GM23338 (cell line): Measurements from ENCODE around the gene NEURL1B.

Source experiments
- CREB1 ChIP-seq: fragments of 250-450 bp; sonication (Bioruptor Pico); IDR thresholded peaks from 2 replicates; pipeline ENCODE4 v1.5.0; 2020; ENCODE audit warnings: low read depth, mild to moderate bottlenecking, moderate library complexity
- CTCF ChIP-seq, 2 experiments: fragments of 200-600 bp in 1 of 2; sonication (generic) in 1 of 2; conservative IDR thresholded peaks; 2 replicates each; pipeline versions ENCODE4 v1.5.1 to v1.6.1; 2016 to 2017; ENCODE audit warnings: antibody characterized with exemption in 2 of 2, low read depth in 2 of 2, mild to moderate bottlenecking in 2 of 2, moderate library complexity in 1 of 2
- EZH2 ChIP-seq: fragments of 200-600 bp; sonication (generic); IDR thresholded peaks from one replicate; pipeline ENCODE4 v1.8.0; 2017; ENCODE audit warnings: antibody characterized with exemption, mild to moderate bottlenecking, low read depth; ENCODE audit not compliant: unreplicated experiment
- EZH2phosphoT487 ChIP-seq: fragments of 200-600 bp; sonication (generic); IDR thresholded peaks from one replicate; pipeline ENCODE4 v1.8.1; 2018; ENCODE audit warnings: antibody characterized with exemption; ENCODE audit not compliant: unreplicated experiment
- JUNB ChIP-seq: IDR thresholded peaks from one replicate; pipeline ENCODE4 v1.6.1; 2016; ENCODE audit warnings: antibody characterized with exemption; ENCODE audit not compliant: unreplicated experiment
- POLR2AphosphoS5 ChIP-seq: IDR thresholded peaks from 2 replicates; pipeline ENCODE4 v1.6.1; 2016; ENCODE audit warnings: antibody characterized with exemption, low read depth
- REST ChIP-seq: IDR thresholded peaks from one replicate; pipeline ENCODE4 v1.6.1; 2018; ENCODE audit warnings: antibody characterized with exemption; ENCODE audit not compliant: unreplicated experiment
- ZNF331 ChIP-seq: fragments of 250-450 bp; sonication (Bioruptor Pico); IDR thresholded peaks from 2 replicates; pipeline ENCODE4 v1.5.0; 2020; ENCODE audit warnings: low read depth, mild to moderate bottlenecking, moderate library complexity
- TF ChIP-seq, protein P1 (sequence below): fragments of 250-450 bp; sonication (Bioruptor Pico); IDR thresholded peaks from 2 replicates; pipeline ENCODE4 v1.5.0; 2020; ENCODE audit warnings: mild to moderate bottlenecking, moderate library complexity

DNA sequence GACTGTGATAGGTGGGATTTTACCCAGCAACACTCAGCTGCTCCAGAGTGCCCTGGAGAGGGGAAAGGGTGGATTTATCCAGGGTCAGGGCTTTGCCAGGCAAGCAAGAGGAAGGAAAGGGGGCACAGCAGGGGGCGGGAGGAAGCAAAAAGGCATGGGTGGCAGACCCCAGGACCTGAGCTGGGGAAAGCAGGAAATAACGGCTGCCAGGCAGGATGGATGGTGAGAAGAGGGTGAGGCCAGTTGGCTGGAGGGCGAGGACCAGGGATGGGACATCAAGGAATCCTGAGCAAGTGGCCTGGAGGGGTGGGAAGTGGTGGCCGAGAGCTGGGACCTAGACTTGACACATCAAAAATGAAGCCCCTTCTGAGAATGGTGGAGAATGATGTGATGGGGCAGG lies 65.7 kb downstream of the NEURL1B start:
- TF ChIP-seq CTCF (conservative IDR thresholded peaks at IDR 0.05; ENCODE audit: low read depth in 2 of 2): no peak
- no peak for TF ChIP-seq POLR2AphosphoS5
- no peak for TF ChIP-seq EZH2
- TF ChIP-seq JUNB: no peak
- TF ChIP-seq CREB1: no peak
- no peak for TF ChIP-seq ZNF331
- no peak for TF ChIP-seq EZH2phosphoT487
- TF ChIP-seq REST: no peak
- TF ChIP-seq, protein P1, sequence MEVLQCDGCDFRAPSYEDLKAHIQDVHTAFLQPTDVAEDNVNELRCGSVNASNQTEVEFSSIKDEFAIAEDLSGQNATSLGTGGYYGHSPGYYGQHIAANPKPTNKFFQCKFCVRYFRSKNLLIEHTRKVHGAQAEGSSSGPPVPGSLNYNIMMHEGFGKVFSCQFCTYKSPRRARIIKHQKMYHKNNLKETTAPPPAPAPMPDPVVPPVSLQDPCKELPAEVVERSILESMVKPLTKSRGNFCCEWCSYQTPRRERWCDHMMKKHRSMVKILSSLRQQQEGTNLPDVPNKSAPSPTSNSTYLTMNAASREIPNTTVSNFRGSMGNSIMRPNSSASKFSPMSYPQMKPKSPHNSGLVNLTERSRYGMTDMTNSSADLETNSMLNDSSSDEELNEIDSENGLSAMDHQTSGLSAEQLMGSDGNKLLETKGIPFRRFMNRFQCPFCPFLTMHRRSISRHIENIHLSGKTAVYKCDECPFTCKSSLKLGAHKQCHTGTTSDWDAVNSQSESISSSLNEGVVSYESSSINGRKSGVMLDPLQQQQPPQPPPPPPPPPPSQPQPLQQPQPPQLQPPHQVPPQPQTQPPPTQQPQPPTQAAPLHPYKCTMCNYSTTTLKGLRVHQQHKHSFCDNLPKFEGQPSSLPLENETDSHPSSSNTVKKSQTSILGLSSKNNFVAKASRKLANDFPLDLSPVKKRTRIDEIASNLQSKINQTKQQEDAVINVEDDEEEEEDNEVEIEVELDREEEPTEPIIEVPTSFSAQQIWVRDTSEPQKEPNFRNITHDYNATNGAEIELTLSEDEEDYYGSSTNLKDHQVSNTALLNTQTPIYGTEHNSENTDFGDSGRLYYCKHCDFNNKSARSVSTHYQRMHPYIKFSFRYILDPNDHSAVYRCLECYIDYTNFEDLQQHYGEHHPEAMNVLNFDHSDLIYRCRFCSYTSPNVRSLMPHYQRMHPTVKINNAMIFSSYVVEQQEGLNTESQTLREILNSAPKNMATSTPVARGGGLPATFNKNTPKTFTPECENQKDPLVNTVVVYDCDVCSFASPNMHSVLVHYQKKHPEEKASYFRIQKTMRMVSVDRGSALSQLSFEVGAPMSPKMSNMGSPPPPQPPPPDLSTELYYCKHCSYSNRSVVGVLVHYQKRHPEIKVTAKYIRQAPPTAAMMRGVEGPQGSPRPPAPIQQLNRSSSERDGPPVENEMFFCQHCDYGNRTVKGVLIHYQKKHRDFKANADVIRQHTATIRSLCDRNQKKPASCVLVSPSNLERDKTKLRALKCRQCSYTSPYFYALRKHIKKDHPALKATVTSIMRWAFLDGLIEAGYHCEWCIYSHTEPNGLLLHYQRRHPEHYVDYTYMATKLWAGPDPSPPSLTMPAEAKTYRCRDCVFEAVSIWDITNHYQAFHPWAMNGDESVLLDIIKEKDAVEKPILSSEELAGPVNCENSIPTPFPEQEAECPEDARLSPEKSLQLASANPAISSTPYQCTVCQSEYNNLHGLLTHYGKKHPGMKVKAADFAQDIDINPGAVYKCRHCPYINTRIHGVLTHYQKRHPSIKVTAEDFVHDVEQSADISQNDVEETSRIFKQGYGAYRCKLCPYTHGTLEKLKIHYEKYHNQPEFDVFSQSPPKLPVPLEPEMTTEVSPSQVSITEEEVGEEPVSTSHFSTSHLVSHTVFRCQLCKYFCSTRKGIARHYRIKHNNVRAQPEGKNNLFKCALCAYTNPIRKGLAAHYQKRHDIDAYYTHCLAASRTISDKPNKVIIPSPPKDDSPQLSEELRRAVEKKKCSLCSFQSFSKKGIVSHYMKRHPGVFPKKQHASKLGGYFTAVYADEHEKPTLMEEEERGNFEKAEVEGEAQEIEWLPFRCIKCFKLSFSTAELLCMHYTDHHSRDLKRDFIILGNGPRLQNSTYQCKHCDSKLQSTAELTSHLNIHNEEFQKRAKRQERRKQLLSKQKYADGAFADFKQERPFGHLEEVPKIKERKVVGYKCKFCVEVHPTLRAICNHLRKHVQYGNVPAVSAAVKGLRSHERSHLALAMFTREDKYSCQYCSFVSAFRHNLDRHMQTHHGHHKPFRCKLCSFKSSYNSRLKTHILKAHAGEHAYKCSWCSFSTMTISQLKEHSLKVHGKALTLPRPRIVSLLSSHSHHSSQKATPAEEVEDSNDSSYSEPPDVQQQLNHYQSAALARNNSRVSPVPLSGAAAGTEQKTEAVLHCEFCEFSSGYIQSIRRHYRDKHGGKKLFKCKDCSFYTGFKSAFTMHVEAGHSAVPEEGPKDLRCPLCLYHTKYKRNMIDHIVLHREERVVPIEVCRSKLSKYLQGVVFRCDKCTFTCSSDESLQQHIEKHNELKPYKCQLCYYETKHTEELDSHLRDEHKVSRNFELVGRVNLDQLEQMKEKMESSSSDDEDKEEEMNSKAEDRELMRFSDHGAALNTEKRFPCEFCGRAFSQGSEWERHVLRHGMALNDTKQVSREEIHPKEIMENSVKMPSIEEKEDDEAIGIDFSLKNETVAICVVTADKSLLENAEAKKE (CRISPR knock-in tag): no peak
